Hematopoietic multipotent progenitor cell treated with erythropoietin and hydrocortisone succinate and interleukin-3 and kit ligand, for 17 days (in vitro differentiated cells): ENCODE results near the gene TSPAN9.
A peak's percentile ranks its signal among the peaks of the same experiment; 100 is the strongest.

Experiments used
- DNase-seq: peaks from one replicate; pipeline ENCODE4 v3.0.0-alpha.2; 2015; ENCODE audit warnings: low spot score

Gene TSPAN9, protein sequence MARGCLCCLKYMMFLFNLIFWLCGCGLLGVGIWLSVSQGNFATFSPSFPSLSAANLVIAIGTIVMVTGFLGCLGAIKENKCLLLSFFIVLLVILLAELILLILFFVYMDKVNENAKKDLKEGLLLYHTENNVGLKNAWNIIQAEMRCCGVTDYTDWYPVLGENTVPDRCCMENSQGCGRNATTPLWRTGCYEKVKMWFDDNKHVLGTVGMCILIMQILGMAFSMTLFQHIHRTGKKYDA

DNA sequence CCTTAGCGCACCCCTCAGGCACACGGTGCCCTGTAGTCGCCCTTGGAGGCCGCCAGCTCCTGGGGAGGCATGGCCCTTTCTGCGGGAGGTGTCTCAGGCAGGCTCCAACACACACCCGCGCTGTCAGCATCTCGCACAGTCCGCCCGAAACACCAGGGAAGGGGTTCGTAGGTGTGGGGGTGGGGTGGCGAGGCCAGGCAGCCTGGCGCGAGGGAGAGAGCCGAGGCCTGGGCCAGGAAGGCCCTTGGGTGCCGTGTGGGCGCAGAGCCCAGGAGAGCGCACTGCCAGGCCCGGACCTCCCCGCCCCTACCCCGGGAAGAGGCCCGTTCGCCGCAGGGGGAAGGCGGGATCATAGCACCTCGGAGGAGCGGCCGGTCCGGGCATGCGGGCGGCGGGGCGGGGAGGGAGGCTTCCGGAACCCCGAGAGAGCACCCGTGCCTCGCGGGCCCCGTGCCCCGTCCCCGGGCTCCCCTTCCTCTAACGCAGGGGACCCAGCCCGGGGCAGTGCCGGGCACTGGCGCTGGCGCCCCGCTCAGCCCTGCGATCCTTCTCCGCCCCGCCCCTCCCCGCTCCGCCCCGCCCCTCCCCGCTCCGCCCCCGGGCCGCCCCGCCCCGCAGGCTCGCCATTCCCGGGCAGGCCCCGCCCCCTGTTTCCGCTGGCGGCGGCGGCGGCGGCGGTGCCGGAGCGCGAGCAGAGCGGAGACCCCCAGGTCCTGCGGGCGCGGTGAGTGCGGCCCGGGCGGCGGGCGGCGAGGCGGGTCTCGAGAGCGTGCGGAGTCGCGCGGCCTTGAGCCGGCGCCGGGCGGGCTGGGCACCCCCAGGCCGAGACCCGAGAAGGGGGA lies at the start of gene TSPAN9:
Gene TSPAN9 (plus strand): TSS at position 650 of the 842 bp plus-strand sequence. CDS start 123,815 bp downstream, outside the sequence.
- DNase-seq, result peak; percentile 53

DNA sequence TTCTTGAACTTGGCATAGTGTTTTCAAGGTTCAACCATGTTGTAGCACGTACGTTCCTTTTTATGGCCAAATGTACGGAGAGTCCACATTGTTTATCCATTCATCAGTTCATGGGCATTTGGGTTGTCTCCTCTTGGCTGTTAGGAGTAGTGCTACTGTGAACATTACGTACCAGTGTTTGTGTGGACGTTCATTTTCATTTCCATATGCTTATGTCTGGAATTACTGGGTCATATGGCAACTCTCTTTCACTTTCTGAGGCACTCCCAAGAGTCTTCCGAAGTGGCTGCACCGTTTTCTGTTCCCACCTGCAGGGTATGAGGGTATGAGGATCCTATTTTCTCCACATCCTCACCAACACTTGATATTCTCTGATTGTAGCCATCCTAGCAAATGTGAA lies 49.1 kb upstream of the TSPAN9 start:
- DNase-seq, result no peak

DNA sequence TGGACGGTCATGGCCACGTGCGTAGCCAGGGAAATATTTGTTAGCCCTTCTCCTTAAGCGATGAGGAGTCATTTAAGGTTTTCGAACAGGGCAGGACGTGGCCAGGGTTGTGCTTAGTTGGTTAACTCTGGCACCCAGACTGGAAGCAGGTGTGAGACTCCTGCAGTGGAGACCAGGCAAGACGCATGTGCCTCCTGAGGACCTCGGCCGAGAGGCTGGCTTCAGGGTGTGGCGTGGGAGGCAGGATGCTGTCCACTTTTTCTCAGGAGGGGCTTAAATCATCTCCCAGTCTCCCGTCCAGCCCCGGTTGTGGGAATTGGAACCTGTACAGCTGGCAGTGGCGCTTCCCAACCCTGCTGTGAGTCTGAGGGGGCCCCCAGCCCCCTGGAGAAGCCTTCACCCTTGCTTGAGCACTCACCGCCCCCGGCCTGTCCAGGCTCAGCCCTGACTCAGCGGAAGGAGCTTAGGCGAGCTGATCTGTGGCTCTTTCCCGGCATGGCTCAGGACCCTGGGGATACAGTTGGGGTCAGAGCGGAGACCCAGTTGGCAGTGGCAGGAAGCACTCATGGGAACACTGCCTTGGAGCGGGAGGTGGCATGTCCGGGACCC lies 46.3 kb upstream of the TSPAN9 start:
- no peak for DNase-seq

DNA sequence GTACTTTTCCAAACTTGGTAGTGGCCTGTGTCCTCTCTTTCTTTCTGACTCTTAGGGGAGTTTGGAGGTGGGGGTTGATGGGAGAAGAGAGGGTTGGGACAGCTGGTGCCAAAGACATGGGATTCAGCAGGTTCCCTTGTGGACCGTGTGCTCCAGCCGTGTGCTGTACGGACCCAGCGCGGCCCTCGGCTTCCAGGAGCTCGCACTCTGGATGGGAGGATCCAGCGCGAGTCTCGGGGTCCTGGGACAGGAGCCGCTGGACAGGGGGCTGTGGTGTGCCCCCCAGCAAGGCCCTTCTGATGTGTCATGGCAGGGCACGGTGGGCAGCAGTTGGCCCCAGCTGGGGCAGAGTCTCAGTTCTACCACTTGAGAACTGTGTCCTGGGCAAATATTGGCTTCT lies 45.0 kb upstream of the TSPAN9 start:
- DNase-seq, result no peak

DNA sequence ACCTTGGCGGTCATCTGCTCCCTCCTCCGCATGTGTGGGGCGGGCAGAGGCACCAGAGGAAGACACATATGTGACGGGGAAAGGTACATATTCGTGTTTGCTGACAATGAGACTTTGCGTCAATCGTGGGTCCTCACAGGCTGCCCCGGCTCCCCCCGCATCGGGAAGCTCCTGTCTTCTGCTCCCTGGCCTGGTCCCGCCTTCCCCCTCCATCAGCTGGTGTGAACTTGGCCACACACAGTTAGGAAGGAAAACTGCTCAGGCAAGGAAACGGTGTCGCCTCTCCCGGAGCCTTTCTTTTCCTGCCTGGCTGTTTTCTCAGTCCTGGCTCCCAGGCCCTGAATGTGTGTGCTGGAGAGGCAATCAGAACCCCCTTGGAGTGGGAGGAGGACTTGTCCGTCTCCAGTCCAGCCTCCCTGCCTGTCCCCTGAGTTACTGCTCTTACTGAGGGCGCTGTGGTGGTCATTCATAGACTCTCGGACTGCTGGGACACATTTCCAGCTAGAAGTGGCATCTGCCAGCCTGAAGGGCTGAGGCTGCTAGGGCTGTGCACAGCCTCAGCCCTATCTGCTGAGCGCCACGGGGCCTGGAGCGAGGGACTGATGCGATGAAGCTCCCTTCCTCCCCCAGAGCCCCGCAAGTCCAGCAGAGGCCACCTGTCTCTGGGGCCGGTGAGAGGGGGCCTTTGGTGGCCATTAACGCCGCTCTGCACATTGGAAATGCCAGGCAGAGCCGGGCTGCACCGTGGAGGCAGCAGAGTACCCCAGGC lies 44.2 kb upstream of the TSPAN9 start:
- DNase-seq, result no peak

DNA sequence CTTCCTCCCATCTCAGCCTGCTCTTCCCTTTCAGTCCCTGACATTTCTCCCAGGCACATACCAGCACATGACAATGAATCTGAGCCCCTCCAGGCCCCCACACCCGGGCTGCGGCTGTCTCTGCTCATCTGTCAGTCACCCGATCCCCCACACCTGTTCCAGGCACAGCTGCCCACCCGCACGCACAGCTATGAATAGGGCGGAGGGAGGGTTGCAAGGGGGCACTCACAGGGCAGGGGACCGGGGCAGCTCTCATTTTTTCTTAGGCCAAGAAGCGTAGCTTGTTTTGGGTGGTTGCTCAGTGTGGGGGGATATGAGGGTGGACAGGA lies 43.7 kb upstream of the TSPAN9 start:
- no peak for DNase-seq

DNA sequence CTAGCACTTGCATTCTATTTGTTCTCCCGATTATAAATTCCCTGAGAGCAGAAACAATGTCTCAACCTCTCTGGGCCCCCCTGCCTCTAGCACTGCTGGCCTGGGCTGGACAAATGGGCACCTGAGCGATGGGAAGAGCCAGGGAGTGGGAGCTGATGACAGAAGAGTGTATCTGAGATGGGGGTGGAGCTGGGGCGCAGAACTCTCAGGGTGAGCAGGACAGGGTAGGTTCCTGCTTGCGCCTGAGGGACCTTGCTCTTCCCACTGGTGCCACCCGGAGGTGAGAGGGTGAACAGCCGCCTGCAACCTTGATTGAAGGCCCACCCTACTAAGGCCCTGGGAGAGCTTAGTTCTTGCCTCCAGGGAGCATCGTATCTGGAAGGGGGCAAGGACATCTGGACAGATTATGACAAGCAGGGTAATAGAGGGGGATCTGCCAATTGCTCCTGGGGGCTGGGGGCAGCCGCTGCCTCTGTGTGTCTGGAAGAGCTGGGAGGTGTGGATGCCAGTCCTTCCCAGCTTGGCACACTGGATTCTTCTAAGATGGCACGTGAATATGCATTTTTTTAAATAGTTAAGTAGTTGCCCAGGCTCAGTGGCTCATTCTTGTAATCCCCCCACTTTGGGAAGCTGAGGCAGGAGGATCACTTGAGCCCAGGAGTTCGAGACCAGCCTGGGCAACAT lies 43.0 kb upstream of the TSPAN9 start:
- no peak for DNase-seq

DNA sequence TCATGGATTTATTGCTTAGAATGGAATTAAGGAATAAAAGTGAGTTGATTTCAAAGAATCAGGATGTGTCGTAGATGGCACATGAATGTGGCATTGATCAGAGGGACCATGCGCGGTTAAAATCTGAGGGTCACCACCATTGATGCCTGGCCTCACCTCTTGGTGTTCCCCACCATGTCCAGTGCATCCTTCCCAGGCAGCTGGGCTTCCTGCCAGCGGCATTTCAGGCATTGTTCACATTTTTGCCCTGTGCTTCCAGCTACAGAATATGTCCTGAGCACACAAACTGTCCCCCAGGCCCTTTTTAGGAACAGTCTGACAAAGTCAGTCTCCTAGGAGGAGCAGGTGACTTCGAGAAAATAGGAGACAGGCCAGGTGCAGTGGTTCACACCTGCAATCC lies 42.0 kb upstream of the TSPAN9 start:
- DNase-seq, result no peak

DNA sequence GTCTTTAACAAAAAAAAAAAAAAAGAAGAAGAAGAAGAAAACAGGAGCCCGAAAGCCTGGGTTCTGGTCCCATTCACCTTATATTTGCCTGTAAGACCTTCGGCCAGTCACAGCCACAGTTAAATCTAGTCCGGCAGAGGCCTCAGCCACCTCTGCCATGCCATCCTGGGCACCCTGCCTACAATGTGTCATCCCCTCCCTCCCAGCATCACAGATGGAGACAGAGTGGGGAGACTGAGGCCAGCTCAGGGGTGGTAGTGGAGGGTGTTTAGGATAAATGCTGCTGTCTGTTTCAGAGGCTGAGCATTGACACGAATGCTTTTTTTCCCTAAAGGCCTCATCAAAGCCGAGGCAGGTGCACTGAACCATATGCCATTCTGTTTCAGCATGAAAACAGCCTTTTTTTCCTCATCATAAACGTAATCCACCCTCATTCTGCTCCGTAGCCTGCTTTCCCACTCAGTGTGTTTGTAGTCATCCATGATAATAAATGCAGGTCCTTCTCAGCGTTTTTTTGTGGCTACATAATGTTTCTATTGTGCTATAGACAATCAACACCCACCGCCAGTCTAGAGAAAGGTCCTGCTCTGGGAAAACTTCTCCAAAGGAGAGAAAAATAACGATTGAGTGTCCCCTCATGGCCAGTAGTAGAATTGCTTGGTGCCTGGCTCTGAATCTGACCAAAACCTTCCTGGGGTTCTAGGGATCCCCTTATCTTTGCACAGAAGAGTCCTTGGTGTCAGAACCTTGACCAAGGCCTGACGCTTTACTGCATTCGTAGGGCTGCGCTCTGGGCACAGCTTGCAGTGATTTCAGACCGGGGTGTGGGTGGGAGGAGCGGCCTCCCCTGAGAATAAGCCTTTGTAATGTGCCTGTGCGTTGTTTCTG lies 41.1 kb upstream of the TSPAN9 start:
- DNase-seq, result no peak

DNA sequence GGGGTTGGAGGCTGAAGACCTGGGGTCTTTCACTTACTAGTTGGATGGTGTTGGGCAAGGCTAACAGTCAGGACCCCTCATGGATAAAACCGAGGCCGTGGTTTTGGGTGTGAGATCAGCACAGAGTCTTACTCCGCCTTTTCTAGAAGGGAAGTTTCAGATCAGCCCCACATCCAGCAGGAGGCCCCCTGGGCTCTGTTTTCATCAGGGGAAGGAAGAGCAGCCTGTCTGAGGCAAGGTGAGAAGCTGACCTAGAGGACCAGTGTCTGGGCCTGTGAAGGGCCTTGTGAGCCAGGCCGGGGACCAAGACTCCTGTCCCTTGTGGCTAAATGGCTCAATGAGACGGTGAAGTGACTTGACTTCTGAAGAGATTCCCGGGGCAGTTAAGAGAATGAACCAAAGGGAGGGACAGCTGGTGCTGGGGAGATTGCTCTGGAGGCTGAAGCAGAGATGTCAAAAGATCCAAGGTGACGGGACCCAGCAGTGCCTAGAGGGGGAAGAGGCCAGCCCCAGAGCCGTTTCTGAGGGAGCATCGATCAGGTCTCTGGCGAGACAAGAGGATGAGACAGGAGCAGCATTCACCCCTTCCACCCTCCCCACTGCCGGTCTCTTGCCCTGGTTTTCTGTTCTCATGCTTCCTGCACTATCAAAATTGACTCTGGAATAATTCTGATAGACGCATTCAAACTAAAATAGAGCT lies 40.1 kb upstream of the TSPAN9 start:
- DNase-seq, result no peak

DNA sequence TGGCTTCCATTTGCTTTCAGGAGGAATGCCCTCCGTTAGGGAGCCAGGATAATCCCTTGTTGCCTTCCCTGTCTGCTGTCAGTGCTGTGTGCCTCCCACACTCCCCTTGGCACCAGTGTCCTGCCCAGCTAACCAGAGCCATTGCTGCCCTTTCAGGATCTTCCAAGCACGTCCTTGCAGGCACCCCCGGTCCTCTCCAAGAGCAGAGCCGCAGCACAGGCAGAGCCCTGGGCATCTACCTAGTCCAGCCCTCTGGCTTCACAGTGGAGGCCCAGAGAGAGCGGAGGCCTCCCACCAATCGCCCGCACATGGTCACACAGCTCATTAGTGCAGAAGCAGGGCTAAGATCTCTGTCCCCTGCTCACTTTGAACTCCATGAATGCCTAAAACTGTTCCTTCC lies 39.0 kb upstream of the TSPAN9 start:
- DNase-seq, result no peak

DNA sequence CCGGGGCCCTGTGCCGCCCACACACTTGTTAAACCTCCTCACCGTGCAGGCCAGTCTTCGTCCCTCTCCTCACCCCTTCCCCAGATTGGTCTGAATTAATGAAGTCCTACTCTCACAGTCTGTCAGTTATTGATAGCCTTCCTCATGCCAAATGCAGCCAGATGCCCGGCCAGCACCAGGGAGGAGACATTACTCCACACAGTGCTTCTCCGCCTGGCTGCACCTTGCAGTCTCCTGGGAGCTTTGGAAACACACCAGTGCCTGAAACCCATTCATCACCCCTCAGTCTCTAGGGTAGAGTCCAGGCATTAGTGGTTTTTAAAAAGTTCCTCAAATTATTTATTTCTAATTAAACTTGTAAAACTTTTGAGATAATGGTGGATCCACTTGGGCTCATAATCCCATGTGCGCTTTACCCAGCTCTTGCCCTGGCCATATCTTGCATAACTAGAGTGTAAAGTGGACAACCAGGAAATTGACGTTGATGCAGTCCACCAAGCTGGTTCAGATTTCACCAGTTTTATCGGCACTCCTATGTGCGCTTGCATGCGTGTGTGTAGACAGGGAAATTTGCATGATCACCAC lies 38.2 kb upstream of the TSPAN9 start:
- DNase-seq, result no peak

DNA sequence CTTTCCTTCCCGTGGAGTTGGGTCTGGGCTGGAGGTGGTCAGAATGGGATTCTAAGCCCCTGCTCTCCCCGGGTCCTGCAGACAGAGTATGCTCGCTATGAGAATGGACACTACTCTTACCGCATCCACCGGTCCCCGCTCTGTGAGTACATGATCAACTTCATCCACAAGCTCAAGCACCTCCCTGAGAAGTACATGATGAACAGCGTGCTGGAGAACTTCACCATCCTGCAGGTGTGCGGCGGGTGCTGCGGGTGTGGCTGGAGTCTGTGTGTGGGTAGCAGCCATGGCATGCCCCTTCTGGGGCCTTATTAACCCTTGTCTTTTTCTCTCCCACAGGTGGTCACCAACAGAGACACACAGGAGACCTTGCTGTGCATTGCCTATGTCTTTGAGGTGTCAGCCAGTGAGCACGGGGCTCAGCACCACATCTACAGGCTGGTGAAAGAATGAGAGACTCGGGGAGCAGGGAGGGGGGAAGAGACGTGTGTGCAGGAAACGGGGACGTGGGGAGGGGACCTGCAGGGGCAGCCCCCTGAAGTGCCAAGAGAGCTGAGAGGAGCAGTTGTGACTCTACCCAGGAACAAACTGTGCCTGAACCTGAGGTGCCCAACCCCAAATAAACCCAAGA lies 37.0 kb upstream of the TSPAN9 start:
- no peak for DNase-seq

DNA sequence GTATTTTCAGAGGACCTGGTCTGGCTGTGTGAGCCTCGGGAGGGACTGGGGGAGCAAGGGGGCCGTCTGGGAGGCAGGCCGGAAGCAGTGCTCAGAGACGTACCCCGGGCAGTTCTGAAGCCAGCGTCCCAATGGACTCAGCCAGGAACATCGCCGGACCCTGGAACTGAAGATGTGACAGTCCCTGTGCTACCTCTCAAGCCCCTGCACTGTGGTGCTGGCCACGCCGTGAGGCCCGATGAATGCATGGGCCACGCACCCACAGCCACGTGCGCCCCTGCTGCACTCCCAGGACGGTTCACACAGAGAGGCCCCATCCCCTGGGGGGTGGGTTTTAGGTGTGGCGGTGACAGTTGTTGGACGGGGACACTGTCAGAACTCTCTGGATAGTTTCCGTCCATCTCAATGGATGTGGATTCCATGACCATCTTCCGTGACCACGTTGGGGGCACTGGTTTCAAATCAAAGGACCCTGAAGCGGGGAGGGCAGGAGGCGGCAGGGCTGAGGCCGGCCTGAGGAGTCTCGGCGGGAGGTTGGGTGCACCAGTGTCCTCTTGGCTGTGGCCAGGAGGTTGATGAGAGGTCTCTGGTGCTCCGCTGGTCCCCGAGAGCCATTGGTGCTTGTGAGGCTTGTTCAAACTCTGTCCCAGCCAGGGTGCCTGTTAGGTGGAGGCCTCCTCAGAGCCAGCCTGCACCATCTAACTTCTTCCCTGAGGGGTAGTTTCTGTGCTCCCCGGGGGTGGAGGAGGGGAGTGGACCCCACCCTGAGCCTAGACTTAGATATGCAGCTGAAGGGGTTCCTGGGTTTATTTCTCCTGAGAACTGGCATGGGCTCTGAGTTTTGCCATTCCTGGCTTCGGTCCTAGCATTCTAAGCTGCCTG lies 36.3 kb upstream of the TSPAN9 start:
- DNase-seq, result no peak

DNA sequence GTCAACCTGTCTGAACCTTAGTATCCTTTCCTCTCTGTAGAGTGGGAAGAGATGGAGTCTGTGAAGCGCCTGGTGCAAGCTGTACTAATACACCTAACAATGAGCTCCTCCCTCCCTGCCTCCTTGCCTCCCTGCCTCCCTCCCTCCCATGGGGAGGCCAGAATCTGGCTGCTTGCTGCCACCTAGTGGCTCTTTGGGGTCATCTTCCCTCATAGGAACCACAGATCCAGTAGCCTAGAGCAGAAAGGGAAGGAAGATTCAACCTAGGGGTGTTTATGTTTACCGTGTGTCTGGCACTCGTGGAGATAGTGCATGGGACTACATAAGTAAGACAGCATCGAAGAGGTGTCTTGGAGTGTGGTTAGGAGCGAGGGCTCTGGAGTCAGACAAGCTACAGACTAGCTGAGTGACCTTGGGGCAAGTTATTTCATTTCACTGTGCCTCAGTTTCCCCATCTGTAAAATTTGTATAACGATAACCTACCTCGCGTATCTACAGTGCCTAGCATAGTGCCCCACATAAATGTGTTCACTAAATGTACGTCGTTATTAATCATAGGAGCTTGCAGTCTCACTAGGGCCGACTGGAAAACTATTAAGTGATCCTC lies 35.5 kb upstream of the TSPAN9 start:
- peak; percentile 72 for DNase-seq

DNA sequence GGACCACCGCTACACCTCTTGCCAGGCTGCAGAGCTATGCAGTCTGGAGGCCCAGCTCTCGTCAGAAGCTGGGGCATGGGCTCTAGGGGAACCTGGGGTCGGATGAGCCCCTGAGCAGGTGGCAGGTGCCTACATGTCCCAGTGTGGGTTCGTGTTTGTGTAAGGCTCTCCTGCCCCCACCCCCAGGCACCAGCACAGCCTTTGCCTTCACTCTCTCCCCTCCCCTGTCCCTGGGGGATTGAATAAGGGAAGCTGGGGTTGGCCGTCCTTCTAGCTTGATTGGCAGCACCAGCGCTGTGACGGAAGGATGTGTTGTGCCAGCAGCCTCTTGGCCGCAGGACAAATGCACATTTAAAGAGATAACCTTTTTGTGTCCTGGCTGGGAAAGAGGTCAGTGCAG lies 34.8 kb upstream of the TSPAN9 start:
- DNase-seq, result no peak

DNA sequence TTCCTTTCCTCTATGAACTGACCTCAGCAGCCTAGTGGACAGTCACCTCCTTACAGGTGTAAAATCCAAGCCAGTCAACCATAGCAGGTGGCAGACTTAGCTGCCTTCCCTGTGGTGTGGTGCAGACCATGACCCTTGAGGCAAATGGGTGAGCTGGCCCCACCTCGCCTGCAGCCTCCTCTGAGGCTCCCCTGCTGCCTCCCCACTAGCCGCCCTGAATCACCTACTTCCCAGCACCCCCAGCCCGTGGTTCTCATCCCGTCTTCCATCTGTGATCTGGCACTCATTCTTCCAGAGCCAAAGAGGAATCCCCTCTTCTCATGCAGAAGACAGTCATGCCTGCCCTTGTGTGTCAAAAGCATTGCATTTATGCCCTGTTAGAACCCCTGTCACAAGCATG lies 34.4 kb upstream of the TSPAN9 start:
- DNase-seq, result no peak

DNA sequence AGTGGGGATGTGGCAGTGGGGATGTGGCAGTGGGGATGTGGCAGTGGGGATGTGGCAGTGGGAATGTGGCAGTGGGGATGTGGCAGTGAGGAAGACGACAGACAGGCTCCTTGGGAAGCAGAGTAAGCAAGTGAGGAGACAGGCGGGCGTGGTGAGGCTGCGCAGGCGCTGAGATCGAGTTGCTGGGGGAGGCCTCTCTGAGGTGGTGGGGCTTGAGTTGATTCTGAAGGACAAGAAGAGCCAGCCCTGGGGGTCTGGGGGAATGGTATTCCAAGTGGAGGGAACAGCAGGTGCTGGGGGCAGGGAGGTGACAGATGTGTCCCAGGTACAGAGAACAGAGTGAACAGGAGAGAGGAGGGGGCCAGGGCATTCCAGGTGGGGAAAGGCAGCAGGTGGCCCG lies 33.8 kb upstream of the TSPAN9 start:
- no peak for DNase-seq
